CD4-positive, alpha-beta T cell treated with Interleukin-12 subunit alpha and Interleukin-12 subunit beta, for 1 hour (primary cell): ENCODE measurements around the gene CHN2.

Experiments used
- DNase-seq: peaks from one replicate; pipeline ENCODE4 v3.0.0-alpha.2; 2020

The CHN2 gene

GRCh38 chr7:29229066-29229465 lies 34.5 kb downstream of the CHN2 start:
- no peak for DNase-seq

GRCh38 chr7:29229946-29230345 lies 35.4 kb downstream of the CHN2 start:
- no peak for DNase-seq

GRCh38 chr7:29230871-29231345 lies 36.3 kb downstream of the CHN2 start:
- DNase-seq = no peak

GRCh38 chr7:29231671-29232232 lies 37.2 kb downstream of the CHN2 start:
- DNase-seq = no peak

GRCh38 chr7:29234438-29234837 lies 39.9 kb downstream of the CHN2 start:
- no peak for DNase-seq

- no peak for DNase-seq
Measured at GRCh38 chr7:29236071-29236580, 41.6 kb downstream of the CHN2 start.

GRCh38 chr7:29236649-29237048 lies 42.1 kb downstream of the CHN2 start:
- no peak for DNase-seq

- DNase-seq = no peak
Measured at GRCh38 chr7:29237489-29237888, 42.9 kb downstream of the CHN2 start.

GRCh38 chr7:29239638-29240037 lies 45.1 kb downstream of the CHN2 start:
- peak; percentile 6 for DNase-seq

GRCh38 chr7:29242265-29242664 lies 47.7 kb downstream of the CHN2 start:
- DNase-seq = no peak

- DNase-seq = peak; percentile 55
Measured at GRCh38 chr7:29243910-29244655, 49.5 kb downstream of the CHN2 start.

- DNase-seq = no peak
Measured at GRCh38 chr7:29247224-29247962, 52.8 kb downstream of the CHN2 start.

GRCh38 chr7:29247963-29248236 lies 53.3 kb downstream of the CHN2 start:
- no peak for DNase-seq

GRCh38 chr7:29248713-29249382 lies 54.3 kb downstream of the CHN2 start:
- DNase-seq = no peak

GRCh38 chr7:29249383-29249750 lies 54.8 kb downstream of the CHN2 start:
- no peak for DNase-seq

- no peak for DNase-seq
Measured at GRCh38 chr7:29249860-29250259, 55.3 kb downstream of the CHN2 start.

GRCh38 chr7:29253225-29253624 lies 58.6 kb downstream of the CHN2 start:
- DNase-seq = no peak

- DNase-seq = no peak
Measured at GRCh38 chr7:29254591-29254990, 60.0 kb downstream of the CHN2 start.

- no peak for DNase-seq
Measured at GRCh38 chr7:29255199-29255878, 60.8 kb downstream of the CHN2 start.

GRCh38 chr7:29255906-29256692 lies 61.5 kb downstream of the CHN2 start:
- DNase-seq = peak; percentile 8

- no peak for DNase-seq
Measured at GRCh38 chr7:29256693-29257002, 62.1 kb downstream of the CHN2 start.

GRCh38 chr7:29258951-29259350 lies 64.4 kb downstream of the CHN2 start:
- no peak for DNase-seq
